ENCODE data around the gene BEX5.
"Not testable (repeated sequence)": the region's sequence is repeated elsewhere in the genome, so short reads cannot be mapped to it uniquely, and the experiment has no call there.

GRCh38 chrX:102125436-102125835 lies 30.3 kb downstream of the BEX5 start, which contains the start of gene TCEAL2:
- not testable (repeated sequence) for TF ChIP-seq POLR2A, CTCF (IDR thresholded peaks at IDR 0.05)

Measured in breast epithelium (tissue), 3 donors.